ENCODE results near the gene FHIT.

Gene FHIT

DNA sequence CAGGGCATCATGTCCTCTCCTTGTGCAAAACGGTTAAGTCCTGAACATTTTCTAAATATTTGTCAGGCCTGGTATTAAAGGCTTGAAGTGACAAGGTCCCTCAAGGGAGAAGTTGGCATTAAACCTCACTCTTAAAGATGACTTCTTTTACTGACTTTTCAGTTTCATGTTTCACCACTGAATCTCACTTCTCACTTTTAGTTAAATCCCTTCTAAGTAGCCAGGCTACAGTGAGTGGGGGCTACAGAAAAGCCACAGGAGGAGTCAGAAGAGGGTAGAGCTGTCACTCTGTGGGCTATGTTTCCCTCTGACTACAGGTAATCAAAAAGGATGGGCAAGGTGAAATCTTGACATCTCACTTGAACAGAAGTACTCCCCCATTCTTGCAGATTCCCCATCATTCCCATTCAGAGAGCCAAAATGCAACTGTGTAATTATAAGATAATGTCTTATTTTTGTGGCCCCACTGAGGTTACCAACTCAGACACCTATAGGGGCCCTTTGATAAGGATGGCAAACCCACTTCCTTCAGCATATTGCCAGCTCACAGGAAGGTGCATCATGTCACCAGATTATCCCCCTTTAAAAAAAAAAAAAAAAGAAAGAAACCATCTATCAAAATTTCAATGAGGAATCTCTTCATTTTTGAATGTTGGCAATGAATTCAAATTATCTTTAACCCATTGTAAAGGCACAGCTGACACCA is 1411.3 kb downstream of the FHIT start:
- DNase-seq, result no peak

- DNase-seq, result no peak
Observed at GRCh38 chr3:59839283-59839682, 1412.0 kb downstream of the FHIT start.

GRCh38 chr3:59836531-59836930 is 1414.7 kb downstream of the FHIT start:
- DNase-seq, result no peak

- DNase-seq, result no peak
Observed at GRCh38 chr3:59832702-59833101, 1418.5 kb downstream of the FHIT start.

GRCh38 chr3:59832241-59832640 is 1419.0 kb downstream of the FHIT start:
- no peak for DNase-seq

GRCh38 chr3:59831394-59831793 is 1419.9 kb downstream of the FHIT start:
- DNase-seq, result no peak

DNA sequence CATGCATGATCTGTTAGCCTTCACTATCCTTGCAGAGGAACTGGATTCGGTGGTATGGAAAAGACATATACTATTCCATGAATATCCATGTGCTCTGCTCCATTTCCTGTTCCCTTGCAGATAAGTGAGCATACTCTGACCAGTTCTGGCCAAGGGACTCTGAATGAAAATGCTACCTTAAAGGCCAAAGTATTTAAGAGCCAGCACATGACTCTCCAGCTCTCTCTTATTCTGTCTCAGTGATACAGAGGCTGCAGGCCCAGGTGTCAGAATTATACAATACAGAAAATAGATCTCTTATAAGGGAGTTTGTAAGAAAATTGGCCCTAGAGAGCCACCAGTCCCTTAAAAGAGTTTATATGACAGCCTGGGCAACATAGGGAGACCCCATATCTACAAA is 1421.7 kb downstream of the FHIT start:
- no peak for DNase-seq

DNA sequence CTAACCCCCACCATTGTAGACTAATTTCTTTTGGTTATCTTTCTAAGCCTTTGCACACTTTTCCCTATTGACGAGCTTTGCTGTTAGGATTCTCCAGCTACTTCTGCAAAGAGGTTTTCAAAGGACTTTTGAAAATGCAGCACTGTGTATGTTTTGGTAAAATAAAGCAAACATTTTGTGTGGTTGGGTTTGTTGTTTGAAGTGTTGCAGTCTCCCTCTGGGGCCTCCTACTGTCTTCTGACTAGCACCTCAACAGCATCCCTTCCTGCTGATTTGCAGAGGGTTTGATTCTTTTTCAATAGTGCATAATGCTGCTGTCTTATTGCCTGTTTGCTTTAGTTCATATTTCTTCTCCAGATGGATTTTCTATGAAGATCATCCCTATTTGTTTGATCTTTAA is 1426.4 kb downstream of the FHIT start:
- no peak for DNase-seq

- no peak for DNase-seq
Observed at GRCh38 chr3:59821274-59821673, 1430.0 kb downstream of the FHIT start.

- DNase-seq, result no peak
Observed at GRCh38 chr3:59820352-59820934, 1430.8 kb downstream of the FHIT start.

DNA sequence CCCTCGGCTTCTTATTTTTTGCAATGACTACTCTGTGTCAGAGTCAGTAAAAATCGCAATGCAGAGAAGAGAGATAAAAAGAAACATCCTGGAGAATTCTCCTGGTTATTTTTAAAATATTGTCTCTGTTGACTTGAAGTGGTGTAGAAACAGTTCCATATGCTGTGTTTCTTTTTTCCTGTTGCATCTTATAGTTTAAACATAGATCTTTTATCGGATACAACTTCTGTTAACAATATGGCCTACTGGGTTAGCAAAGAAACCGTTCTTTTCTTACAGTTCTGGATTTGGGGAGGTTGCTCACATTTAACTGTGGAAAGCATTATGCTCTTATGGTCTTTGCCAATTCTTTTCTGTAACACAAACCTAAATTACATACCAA is 1432.3 kb downstream of the FHIT start:
- DNase-seq, result no peak

GRCh38 chr3:59818033-59818918 is 1433.0 kb downstream of the FHIT start:
- DNase-seq, result peak; percentile 30

DNA sequence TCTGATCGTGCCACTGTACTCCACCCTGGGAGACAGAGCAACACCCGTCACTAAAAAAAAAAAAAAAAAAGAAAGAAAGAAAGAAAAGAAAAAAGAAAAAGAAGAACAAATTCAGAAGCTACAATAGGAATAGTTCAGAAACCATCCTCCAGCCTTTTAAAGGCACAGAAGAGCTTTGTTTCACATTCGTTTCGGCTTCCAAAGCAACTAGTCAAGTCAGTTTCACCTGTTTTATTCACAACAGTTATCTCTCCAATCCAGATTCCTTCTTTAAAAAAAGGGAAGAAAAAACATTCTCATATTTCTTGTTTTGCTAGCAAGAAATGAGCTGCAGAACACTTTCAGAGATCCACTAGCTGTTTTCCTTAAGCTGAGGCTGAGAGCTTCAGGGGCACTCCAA is 1433.7 kb downstream of the FHIT start:
- no peak for DNase-seq

DNA sequence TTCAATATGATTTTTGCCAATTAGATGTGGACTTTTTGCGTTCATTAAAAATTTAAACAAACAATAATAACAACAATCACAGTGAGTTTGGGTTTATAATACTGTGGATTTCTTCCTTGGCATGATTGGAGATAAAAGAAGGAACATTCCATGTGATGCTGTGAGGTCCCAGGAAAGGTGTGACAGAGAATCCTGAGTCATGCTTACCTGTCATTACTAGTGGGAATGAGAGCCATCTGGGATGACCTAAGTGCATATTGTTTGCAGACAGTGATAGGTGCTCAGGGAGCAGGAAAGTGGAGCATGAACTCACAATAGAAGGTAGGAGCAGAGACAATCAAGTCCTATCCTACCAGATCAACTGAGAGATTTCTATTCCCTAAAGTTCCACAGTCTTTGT is 1434.9 kb downstream of the FHIT start:
- no peak for DNase-seq

DNA sequence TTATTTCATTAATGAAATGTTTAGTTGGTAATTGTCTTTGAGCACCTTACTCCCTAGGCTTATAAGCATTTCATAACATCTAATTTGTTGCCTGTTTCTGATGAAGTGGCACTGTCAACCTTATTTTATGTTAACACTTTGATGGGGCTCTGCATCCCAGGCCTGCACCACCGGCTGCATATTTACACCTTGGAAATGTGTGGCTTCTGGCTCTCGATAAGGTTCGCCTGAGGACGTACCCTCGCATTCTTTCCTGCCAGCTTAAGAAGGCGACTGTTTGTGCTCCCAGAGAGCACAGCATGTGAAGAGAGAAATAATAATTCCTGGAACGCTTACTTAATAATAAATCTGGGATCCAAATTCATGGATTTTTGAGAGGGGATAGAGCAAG is 1438.1 kb downstream of the FHIT start:
- DNase-seq, result no peak

GRCh38 chr3:59812237-59813147 is 1438.8 kb downstream of the FHIT start:
- no peak for DNase-seq

- no peak for DNase-seq
Observed at GRCh38 chr3:59811160-59811559, 1440.1 kb downstream of the FHIT start.

- DNase-seq, result no peak
Observed at GRCh38 chr3:59810606-59811005, 1440.6 kb downstream of the FHIT start.

- DNase-seq, result no peak
Observed at GRCh38 chr3:59809710-59810444, 1441.4 kb downstream of the FHIT start.

DNA sequence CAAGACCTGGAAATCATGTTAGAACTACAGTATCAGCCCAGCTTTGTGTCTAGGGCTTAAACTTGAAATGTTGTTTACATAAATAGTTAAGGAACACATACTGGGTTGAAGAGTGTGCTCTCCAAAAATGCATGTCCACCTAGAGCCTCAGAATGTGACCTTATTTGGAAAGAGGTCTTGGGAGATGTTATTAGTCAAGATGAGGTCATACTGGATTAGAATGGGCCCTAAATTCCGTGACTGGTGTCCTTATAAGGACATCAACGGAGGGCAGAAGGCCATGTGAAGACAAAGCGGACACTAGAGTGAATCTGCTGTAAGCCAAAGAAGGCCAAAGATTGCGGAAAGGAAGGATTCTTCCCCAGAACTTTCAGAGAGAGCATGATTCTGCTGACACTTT is 1442.2 kb downstream of the FHIT start:
- no peak for DNase-seq

- DNase-seq, result no peak
Observed at GRCh38 chr3:59808446-59808845, 1442.8 kb downstream of the FHIT start.

DNA sequence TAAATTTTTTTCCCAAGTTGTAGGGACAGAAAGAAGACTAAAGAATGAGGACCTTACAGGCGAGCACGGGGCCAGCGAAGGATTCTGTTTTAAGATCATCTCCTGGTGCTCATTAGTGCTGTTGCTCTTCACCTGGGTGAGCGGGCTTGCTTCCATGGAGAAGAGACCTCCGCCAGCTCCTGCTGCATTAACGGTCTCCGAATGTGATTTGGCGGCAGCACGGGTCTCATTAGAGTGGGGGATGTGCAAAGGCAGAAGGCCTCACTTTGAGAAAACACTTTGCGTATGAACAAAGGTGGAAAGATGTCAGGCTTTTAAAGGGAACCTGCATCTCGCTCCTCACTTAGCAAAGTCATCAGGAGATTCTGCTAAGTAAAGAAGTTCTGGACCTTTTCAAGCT is 1448.0 kb downstream of the FHIT start:
- DNase-seq, result no peak
